ENCODE data around the gene MEGF10. TPM values are rescaled to one million over a fixed set of nuclear protein-coding genes. Genes with fewer than 3 reads are reported as not detected.

The MEGF10 gene
- total RNA-seq, 2 experiments from 2014 or later: not detected

GRCh38 chr5:127358740-127359139 lies 68.1 kb downstream of the MEGF10 start:
- no peaks in the 10 kb centered on the region for H3K4me1 ChIP-seq (ENCODE audit: insufficient read depth, low read length, poor library complexity, severe bottlenecking)
- H3K4me3 ChIP-seq (ENCODE audit: low read depth, low read length, poor library complexity, severe bottlenecking): no peak overlapping the region
- H4K20me1 ChIP-seq (ENCODE audit: insufficient read depth, low read length): no peaks in the 10 kb centered on the region
- H3K4me2 ChIP-seq (ENCODE audit: low read length): no peak overlapping the region
- TF ChIP-seq EZH2phosphoT487 (IDR thresholded peaks at IDR 0.05; ENCODE audit: borderline replicate concordance, low read depth, low read length): no peak
- no peak for DNase-seq (ENCODE audit: low spot score)
- no peak overlapping the region for H3K27ac ChIP-seq (ENCODE audit: low read depth, low read length, poor library complexity, severe bottlenecking)
- no TSS peak for BruUV-seq (replicated peaks)
- H3K9me2 ChIP-seq (ENCODE audit: insufficient read depth, low read length): no peaks in the 10 kb centered on the region
- H3K9me3 ChIP-seq (ENCODE audit: low read length): no peaks in the 10 kb centered on the region
- ChIA-PET CTCF (ENCODE audit: unreplicated experiment) (no interaction called here), POLR2A (interaction anchor here (0.6 to 1.6 kb wide), 6 partner anchors 15 to 1015 kb away, joined by 4 to 6 read pairs (median 4); no protein-coding TSS in a partner anchor)
- H2AFZ ChIP-seq (ENCODE audit: low read length): no peak overlapping the region
- H3K79me2 ChIP-seq (ENCODE audit: insufficient read depth, low read depth, low read length): no peaks in the 10 kb centered on the region
- H3K36me3 ChIP-seq (ENCODE audit: insufficient read depth, low read length): no peaks in the 10 kb centered on the region
- intact Hi-C loops (cut with micrococcal nuclease; ENCODE audit: unreplicated experiment): no loop called here

GRCh38 chr5:127359502-127359901 lies 68.9 kb downstream of the MEGF10 start:
- TF ChIP-seq CTCF (conservative IDR thresholded peaks at IDR 0.05; ENCODE audit: low read length): no peak
- no peak for TF ChIP-seq EZH2phosphoT487 (IDR thresholded peaks at IDR 0.05; ENCODE audit: borderline replicate concordance, low read depth, low read length)
- ChIA-PET POLR2A (interaction anchor here (0.6 to 1.6 kb wide), 6 partner anchors 16 to 1016 kb away, joined by 4 to 6 read pairs (median 4); no protein-coding TSS in a partner anchor), CTCF (ENCODE audit: unreplicated experiment) (no interaction called here)
- H3K79me2 ChIP-seq (ENCODE audit: insufficient read depth, low read depth, low read length): no peaks in the 10 kb centered on the region
- no peak overlapping the region for H2AFZ ChIP-seq (ENCODE audit: low read length)
- no peaks in the 10 kb centered on the region for H3K36me3 ChIP-seq (ENCODE audit: insufficient read depth, low read length)
- H3K9me2 ChIP-seq (ENCODE audit: insufficient read depth, low read length): no peaks in the 10 kb centered on the region
- intact Hi-C loops (cut with micrococcal nuclease; ENCODE audit: unreplicated experiment): no loop called here
- BruUV-seq (replicated peaks): no TSS peak
- H4K20me1 ChIP-seq (ENCODE audit: insufficient read depth, low read length): no peaks in the 10 kb centered on the region
- no peak overlapping the region for H3K4me2 ChIP-seq (ENCODE audit: low read length)
- DNase-seq (ENCODE audit: low spot score): no peak
- no peak overlapping the region for H3K4me3 ChIP-seq (ENCODE audit: low read depth, low read length, poor library complexity, severe bottlenecking)
- no peaks in the 10 kb centered on the region for H3K4me1 ChIP-seq (ENCODE audit: insufficient read depth, low read length, poor library complexity, severe bottlenecking)
- no peak overlapping the region for H3K27ac ChIP-seq (ENCODE audit: low read depth, low read length, poor library complexity, severe bottlenecking)
- H3K9me3 ChIP-seq (ENCODE audit: low read length): no peaks in the 10 kb centered on the region

DNA sequence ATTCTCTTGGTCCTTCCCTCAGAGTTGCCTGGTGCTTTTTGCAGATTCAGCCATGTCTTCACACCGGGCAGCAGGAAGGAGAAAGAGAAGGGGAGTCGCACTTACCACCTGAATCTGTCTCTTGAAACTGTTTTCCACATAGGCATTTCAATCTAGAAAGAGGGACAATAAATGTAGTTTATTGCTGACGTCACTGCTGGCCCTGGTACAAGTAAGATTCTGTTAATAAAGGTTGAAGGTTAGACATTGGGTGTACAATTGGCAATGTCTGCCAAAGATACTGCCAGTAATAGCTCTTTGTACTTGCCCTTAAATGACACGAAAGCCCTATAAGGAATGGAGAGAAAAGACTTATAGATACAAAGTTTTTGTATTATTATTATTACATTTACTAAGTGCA lies 72.8 kb downstream of the MEGF10 start:
- H3K4me3 ChIP-seq (ENCODE audit: low read depth, low read length, poor library complexity, severe bottlenecking): no peak overlapping the region
- H3K4me2 ChIP-seq (ENCODE audit: low read length): no peak overlapping the region
- intact Hi-C loops (cut with micrococcal nuclease; ENCODE audit: unreplicated experiment): no loop called here
- no peaks in the 10 kb centered on the region for H3K36me3 ChIP-seq (ENCODE audit: insufficient read depth, low read length)
- H4K20me1 ChIP-seq (ENCODE audit: insufficient read depth, low read length): no peaks in the 10 kb centered on the region
- POLR2A ChIA-PET: interaction anchor here (0.6 kb wide), 1 partner anchor 12 kb away, joined by 3 read pairs; no protein-coding TSS in a partner anchor
- CTCF ChIA-PET (ENCODE audit: unreplicated experiment): no interaction called here
- H3K9me3 ChIP-seq (ENCODE audit: low read length): no peaks in the 10 kb centered on the region
- BruUV-seq (replicated peaks): no TSS peak
- no peaks in the 10 kb centered on the region for H3K4me1 ChIP-seq (ENCODE audit: insufficient read depth, low read length, poor library complexity, severe bottlenecking)
- DNase-seq (ENCODE audit: low spot score): no peak
- no peak overlapping the region for H3K27ac ChIP-seq (ENCODE audit: low read depth, low read length, poor library complexity, severe bottlenecking)
- no peaks in the 10 kb centered on the region for H3K9me2 ChIP-seq (ENCODE audit: insufficient read depth, low read length)
- TF ChIP-seq EZH2phosphoT487 (IDR thresholded peaks at IDR 0.05; ENCODE audit: borderline replicate concordance, low read depth, low read length): no peak
- no peak for TF ChIP-seq CTCF (conservative IDR thresholded peaks at IDR 0.05; ENCODE audit: low read length)
- H2AFZ ChIP-seq (ENCODE audit: low read length): no peak overlapping the region
- H3K79me2 ChIP-seq (ENCODE audit: insufficient read depth, low read depth, low read length): no peaks in the 10 kb centered on the region

All from OCI-LY7 (cell line).